HepG2 (cell line): ENCODE results near the gene DDIT4. TPM values are rescaled to one million over a fixed set of nuclear protein-coding genes. Genes with fewer than 3 reads are reported as not detected.
A peak's percentile ranks its signal among the peaks of the same experiment; 100 is the strongest.

Experiments
- BRD4 ChIP-seq: sonication (generic); formaldehyde crosslinking; IDR thresholded peaks from 2 replicates; pipeline ENCODE4 v1.4.0; 2020; ENCODE audit warnings: missing genetic modification reagents
- CAMTA2 ChIP-seq: sonication (generic); formaldehyde crosslinking; IDR thresholded peaks from 2 replicates; pipeline ENCODE4 v1.4.0; 2020; ENCODE audit warnings: mild to moderate bottlenecking, missing genetic modification reagents, borderline replicate concordance
- NFKBIZ ChIP-seq: IDR thresholded peaks from 2 replicates; pipeline ENCODE4 v1.6.1; 2018; ENCODE audit warnings: missing genetic modification reagents, missing compliant biosample characterization
- SMAD3 ChIP-seq: sonication (generic); formaldehyde crosslinking; IDR thresholded peaks from 2 replicates; pipeline ENCODE4 v1.4.0; 2020; ENCODE audit warnings: missing genetic modification reagents
- SOX6 ChIP-seq, 2 experiments: fragments of 450-650 bp in 1 of 2; sonication (generic) in 1 of 2; formaldehyde crosslinking in 1 of 2; IDR thresholded peaks; 2 replicates each; pipeline versions ENCODE4 v1.4.0 to v1.6.1; 2017 to 2020; ENCODE audit warnings: antibody characterized with exemption in 1 of 2, mild to moderate bottlenecking in 1 of 2, missing genetic modification reagents in 1 of 2
- ZNF546 ChIP-seq: sonication (generic); formaldehyde crosslinking; conservative IDR thresholded peaks from 2 replicates; pipeline ENCODE4 v1.8.1; 2023; ENCODE audit warnings: mild to moderate bottlenecking, missing genetic modification reagents
- ZNF629 ChIP-seq: sonication (generic); formaldehyde crosslinking; conservative IDR thresholded peaks from 2 replicates; pipeline ENCODE4 v1.5.0; 2020; ENCODE audit warnings: missing genetic modification reagents
- ZNF878 ChIP-seq: sonication (generic); formaldehyde crosslinking; IDR thresholded peaks from 2 replicates; pipeline ENCODE4 v1.8.1; 2023; ENCODE audit warnings: mild to moderate bottlenecking, missing genetic modification reagents, moderate library complexity
- ZSCAN31 ChIP-seq: sonication (generic); formaldehyde crosslinking; IDR thresholded peaks from 2 replicates; pipeline ENCODE4 v1.5.0; 2020; ENCODE audit warnings: low read depth, mild to moderate bottlenecking, missing genetic modification reagents
- polyA plus RNA-seq, 8 experiments: library from polyadenylated mRNA; depleted of rRNA in 3 of 8; stranded (reverse) in 7 of 8; unstranded in 1 of 8; fragments of >200 nt; fragmentation: Illumina TruSeq in 4 of 8; extraction: Trizol in 4 of 8; gene quantifications; 2 replicates each; pipeline versions ENCODE4 v1.2.1 to v1.2.3, GENCODE V29; 2011 to 2016; ENCODE audit warnings: low read depth in 4 of 8, missing spikeins in 1 of 8, mixed read lengths in 1 of 8; ENCODE audit not compliant: insufficient read depth in 1 of 8
- total RNA-seq, 5 experiments: library from RNA; depleted of rRNA; stranded (reverse); fragments of >200 nt; fragmentation: Illumina TruSeq; extraction: Trizol; gene quantifications; 2 replicates each; pipeline ENCODE4 v1.2.3, GENCODE V29; 2016; ENCODE audit warnings: low read depth in 1 of 5
- TF ChIP-seq, protein P1 (sequence below), 2 experiments: sonication (generic) in 1 of 2; formaldehyde crosslinking in 1 of 2; IDR thresholded peaks; 2 replicates each; pipeline versions ENCODE4 v1.5.1 to v1.6.1; 2011 to 2020; ENCODE audit warnings: borderline replicate concordance in 1 of 2, low read depth in 1 of 2, low read length in 1 of 2, mild to moderate bottlenecking in 1 of 2, missing genetic modification reagents in 1 of 2, moderate library complexity in 1 of 2
- TF ChIP-seq, protein P2 (sequence below): sonication (generic); formaldehyde crosslinking; IDR thresholded peaks from 2 replicates; pipeline ENCODE4 v1.8.1; 2023; ENCODE audit warnings: mild to moderate bottlenecking, missing genetic modification reagents
- TF ChIP-seq, protein P3 (sequence below): sonication (generic); formaldehyde crosslinking; IDR thresholded peaks from 2 replicates; pipeline ENCODE4 v1.9.0; 2021; ENCODE audit warnings: missing genetic modification reagents, borderline replicate concordance
- TF ChIP-seq, protein P4 (sequence below): sonication (generic); formaldehyde crosslinking; IDR thresholded peaks from 2 replicates; pipeline ENCODE4 v1.4.0; 2020; ENCODE audit warnings: missing genetic modification reagents
- TF ChIP-seq, protein P5 (sequence below): sonication (generic); formaldehyde crosslinking; IDR thresholded peaks from 2 replicates; pipeline ENCODE4 v1.4.0; 2020; ENCODE audit warnings: mild to moderate bottlenecking, missing genetic modification reagents, borderline replicate concordance
- TF ChIP-seq, protein P6 (sequence below): sonication (generic); IDR thresholded peaks from 2 replicates; pipeline ENCODE4 v1.6.1; 2016; ENCODE audit warnings: low read depth, borderline replicate concordance

DDIT4 gene
- total and polyA plus RNA-seq, 2 of the 13 experiments (the other 11 are each of a cell fraction or from before 2014, with no cell fraction given), result 35.6 to 40.7 TPM

DNA sequence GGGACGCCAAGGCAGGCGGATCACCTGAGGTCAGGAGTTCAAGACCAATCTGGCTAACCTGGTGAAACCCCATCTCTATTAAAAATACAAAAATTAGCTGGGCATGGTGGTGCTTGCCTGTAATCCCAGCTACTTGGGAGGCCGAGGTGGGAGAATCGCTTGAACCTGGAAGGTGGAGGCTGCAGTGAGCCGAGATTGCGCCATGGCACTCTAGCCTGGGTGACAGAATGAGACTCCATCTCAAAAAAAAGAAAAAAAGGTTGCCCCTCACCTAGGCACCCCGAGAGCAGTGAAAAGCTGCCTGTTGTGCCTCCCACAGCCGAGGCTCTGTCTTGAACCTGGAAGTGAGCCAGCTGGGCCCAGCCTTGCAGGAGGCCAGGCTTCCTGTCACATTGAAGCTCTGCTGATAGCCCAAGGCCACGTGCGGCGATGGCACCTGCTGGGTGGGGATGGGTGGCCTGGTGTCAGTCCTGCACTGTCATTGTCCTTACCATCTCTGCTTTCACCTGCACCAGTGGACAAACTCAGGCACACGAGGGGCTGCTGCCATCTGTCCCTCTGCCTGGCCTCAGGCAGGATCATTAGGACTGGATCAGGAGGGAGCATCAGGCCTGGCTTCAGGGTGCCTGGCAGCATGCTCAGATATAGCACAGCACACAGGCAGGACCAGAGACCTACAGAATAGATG, 43.2 kb downstream of the DDIT4 start (continued):
- TF ChIP-seq, protein P1, sequence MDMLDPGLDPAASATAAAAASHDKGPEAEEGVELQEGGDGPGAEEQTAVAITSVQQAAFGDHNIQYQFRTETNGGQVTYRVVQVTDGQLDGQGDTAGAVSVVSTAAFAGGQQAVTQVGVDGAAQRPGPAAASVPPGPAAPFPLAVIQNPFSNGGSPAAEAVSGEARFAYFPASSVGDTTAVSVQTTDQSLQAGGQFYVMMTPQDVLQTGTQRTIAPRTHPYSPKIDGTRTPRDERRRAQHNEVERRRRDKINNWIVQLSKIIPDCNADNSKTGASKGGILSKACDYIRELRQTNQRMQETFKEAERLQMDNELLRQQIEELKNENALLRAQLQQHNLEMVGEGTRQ (IDR thresholded peaks at IDR 0.05; ENCODE audit: low read depth, low read length), result no peak
- TF ChIP-seq, protein P1 (CRISPR knock-in tag; IDR thresholded peaks at IDR 0.05; ENCODE audit: borderline replicate concordance), result peak; percentile 53; the same call in 1 of the 2 replicates
- TF ChIP-seq, protein P2, sequence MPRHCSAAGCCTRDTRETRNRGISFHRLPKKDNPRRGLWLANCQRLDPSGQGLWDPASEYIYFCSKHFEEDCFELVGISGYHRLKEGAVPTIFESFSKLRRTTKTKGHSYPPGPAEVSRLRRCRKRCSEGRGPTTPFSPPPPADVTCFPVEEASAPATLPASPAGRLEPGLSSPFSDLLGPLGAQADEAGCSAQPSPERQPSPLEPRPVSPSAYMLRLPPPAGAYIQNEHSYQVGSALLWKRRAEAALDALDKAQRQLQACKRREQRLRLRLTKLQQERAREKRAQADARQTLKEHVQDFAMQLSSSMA (CRISPR knock-in tag), result no peak
- peak; percentile 54; the same call in 1 of the 2 replicates for TF ChIP-seq ZSCAN31 (CRISPR knock-in tag)
- TF ChIP-seq ZNF546, result peak; percentile 71; the same call in 1 of the 2 replicates
- TF ChIP-seq ZNF629 (CRISPR knock-in tag), result peak; percentile 32
- 0 out of 2 replicates have a peak, but pooled peaks have one; percentile 76 for TF ChIP-seq NFKBIZ (CRISPR knock-in tag)
- TF ChIP-seq CAMTA2 (CRISPR knock-in tag), result no peak
- TF ChIP-seq, protein P3, sequence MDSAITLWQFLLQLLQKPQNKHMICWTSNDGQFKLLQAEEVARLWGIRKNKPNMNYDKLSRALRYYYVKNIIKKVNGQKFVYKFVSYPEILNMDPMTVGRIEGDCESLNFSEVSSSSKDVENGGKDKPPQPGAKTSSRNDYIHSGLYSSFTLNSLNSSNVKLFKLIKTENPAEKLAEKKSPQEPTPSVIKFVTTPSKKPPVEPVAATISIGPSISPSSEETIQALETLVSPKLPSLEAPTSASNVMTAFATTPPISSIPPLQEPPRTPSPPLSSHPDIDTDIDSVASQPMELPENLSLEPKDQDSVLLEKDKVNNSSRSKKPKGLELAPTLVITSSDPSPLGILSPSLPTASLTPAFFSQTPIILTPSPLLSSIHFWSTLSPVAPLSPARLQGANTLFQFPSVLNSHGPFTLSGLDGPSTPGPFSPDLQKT (CRISPR knock-in tag), result no peak
- TF ChIP-seq, protein P4, sequence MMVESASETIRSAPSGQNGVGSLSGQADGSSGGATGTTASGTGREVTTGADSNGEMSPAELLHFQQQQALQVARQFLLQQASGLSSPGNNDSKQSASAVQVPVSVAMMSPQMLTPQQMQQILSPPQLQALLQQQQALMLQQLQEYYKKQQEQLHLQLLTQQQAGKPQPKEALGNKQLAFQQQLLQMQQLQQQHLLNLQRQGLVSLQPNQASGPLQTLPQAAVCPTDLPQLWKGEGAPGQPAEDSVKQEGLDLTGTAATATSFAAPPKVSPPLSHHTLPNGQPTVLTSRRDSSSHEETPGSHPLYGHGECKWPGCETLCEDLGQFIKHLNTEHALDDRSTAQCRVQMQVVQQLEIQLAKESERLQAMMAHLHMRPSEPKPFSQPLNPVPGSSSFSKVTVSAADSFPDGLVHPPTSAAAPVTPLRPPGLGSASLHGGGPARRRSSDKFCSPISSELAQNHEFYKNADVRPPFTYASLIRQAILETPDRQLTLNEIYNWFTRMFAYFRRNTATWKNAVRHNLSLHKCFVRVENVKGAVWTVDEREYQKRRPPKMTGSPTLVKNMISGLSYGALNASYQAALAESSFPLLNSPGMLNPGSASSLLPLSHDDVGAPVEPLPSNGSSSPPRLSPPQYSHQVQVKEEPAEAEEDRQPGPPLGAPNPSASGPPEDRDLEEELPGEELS, result peak; percentile 35; the same call in 1 of the 2 replicates
- TF ChIP-seq, protein P5, sequence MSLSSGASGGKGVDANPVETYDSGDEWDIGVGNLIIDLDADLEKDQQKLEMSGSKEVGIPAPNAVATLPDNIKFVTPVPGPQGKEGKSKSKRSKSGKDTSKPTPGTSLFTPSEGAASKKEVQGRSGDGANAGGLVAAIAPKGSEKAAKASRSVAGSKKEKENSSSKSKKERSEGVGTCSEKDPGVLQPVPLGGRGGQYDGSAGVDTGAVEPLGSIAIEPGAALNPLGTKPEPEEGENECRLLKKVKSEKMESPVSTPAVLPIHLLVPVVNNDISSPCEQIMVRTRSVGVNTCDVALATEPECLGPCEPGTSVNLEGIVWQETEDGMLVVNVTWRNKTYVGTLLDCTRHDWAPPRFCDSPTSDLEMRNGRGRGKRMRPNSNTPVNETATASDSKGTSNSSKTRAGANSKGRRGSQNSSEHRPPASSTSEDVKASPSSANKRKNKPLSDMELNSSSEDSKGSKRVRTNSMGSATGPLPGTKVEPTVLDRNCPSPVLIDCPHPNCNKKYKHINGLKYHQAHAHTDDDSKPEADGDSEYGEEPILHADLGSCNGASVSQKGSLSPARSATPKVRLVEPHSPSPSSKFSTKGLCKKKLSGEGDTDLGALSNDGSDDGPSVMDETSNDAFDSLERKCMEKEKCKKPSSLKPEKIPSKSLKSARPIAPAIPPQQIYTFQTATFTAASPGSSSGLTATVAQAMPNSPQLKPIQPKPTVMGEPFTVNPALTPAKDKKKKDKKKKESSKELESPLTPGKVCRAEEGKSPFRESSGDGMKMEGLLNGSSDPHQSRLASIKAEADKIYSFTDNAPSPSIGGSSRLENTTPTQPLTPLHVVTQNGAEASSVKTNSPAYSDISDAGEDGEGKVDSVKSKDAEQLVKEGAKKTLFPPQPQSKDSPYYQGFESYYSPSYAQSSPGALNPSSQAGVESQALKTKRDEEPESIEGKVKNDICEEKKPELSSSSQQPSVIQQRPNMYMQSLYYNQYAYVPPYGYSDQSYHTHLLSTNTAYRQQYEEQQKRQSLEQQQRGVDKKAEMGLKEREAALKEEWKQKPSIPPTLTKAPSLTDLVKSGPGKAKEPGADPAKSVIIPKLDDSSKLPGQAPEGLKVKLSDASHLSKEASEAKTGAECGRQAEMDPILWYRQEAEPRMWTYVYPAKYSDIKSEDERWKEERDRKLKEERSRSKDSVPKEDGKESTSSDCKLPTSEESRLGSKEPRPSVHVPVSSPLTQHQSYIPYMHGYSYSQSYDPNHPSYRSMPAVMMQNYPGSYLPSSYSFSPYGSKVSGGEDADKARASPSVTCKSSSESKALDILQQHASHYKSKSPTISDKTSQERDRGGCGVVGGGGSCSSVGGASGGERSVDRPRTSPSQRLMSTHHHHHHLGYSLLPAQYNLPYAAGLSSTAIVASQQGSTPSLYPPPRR (CRISPR knock-in tag), result peak; percentile 53; the same call in 1 of the 2 replicates
- no peak for TF ChIP-seq SOX6 (IDR thresholded peaks at IDR 0.05)
- peak; percentile 68 for TF ChIP-seq SOX6 (CRISPR knock-in tag; IDR thresholded peaks at IDR 0.05)
- TF ChIP-seq SMAD3 (CRISPR knock-in tag), result peak; percentile 68; the same call in 1 of the 2 replicates
- TF ChIP-seq BRD4 (CRISPR knock-in tag), result peak; percentile 79
- TF ChIP-seq, protein P6, sequence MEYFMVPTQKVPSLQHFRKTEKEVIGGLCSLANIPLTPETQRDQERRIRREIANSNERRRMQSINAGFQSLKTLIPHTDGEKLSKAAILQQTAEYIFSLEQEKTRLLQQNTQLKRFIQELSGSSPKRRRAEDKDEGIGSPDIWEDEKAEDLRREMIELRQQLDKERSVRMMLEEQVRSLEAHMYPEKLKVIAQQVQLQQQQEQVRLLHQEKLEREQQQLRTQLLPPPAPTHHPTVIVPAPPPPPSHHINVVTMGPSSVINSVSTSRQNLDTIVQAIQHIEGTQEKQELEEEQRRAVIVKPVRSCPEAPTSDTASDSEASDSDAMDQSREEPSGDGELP, result peak; percentile 81; the same call in 1 of the 2 replicates
- TF ChIP-seq ZNF878, result peak; percentile 92
